ENCODE data around the gene SGPP1.

- TF ChIP-seq, protein P1, sequence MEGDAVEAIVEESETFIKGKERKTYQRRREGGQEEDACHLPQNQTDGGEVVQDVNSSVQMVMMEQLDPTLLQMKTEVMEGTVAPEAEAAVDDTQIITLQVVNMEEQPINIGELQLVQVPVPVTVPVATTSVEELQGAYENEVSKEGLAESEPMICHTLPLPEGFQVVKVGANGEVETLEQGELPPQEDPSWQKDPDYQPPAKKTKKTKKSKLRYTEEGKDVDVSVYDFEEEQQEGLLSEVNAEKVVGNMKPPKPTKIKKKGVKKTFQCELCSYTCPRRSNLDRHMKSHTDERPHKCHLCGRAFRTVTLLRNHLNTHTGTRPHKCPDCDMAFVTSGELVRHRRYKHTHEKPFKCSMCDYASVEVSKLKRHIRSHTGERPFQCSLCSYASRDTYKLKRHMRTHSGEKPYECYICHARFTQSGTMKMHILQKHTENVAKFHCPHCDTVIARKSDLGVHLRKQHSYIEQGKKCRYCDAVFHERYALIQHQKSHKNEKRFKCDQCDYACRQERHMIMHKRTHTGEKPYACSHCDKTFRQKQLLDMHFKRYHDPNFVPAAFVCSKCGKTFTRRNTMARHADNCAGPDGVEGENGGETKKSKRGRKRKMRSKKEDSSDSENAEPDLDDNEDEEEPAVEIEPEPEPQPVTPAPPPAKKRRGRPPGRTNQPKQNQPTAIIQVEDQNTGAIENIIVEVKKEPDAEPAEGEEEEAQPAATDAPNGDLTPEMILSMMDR (IDR thresholded peaks at IDR 0.05): no peak
- TF ChIP-seq POLR2A (IDR thresholded peaks at IDR 0.05): no peak
Observed at GRCh38 chr14:63654346-63654745, 73.5 kb downstream of the SGPP1 start.
